GM18868 (cell line): Measurements from ENCODE around the gene BMPR1A.
"Not testable (repeated sequence)": the region's sequence is repeated elsewhere in the genome, so short reads cannot be mapped to it uniquely, and the experiment has no call there.

Experiments used
- ATAC-seq: cut with Tn5 transposase; IDR thresholded peaks from one replicate; pipeline ENCODE4 v1.9.1; 2021; ENCODE audit warnings: mild to moderate bottlenecking, moderate library complexity; ENCODE audit not compliant: unreplicated experiment

Gene BMPR1A

DNA sequence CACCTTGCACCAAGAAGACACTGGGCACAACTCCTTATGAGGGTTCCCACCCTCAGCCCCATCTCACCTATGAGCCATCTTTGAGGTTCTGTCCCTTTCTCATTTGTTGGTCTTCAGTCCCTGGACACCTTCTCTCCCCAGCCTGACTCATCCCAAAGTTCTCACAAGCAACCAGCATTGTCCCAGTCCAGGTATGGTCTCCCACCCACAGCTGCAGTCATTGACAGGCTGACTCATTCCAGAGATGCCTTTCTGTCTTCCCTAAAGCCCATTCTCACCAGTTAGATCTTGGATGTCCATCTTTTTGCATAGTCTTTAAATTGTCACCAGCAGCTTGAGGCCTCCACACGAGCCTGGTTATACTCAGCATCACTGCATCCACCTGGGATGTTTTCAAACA is 26.7 kb upstream of the BMPR1A start:
- no peak for ATAC-seq

GRCh38 chr10:86730227-86730626 is 26.2 kb upstream of the BMPR1A start:
- ATAC-seq: no peak

DNA sequence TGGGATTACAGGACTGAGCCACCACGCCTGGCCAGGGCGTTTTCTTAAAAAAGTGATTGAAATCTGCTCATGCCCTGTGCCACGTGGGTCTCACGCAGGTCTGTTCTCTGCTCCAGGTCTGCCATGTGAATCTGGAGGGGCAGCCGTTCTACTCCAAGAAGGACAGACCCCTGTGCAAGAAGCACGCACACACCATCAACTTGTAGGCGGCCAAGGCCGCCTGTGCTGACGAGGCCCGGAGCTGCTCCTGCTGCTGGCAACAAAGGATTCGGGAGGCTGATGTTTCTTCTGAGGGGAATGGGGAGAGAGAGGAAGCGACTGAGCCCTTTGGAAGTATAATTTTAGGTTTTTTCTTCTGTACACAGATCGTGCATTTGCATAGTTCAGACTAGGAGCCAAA is 23.6 kb upstream of the BMPR1A start:
- ATAC-seq: no peak

- ATAC-seq: no peak
Measured at GRCh38 chr10:86733260-86733671, 23.2 kb upstream of the BMPR1A start.

DNA sequence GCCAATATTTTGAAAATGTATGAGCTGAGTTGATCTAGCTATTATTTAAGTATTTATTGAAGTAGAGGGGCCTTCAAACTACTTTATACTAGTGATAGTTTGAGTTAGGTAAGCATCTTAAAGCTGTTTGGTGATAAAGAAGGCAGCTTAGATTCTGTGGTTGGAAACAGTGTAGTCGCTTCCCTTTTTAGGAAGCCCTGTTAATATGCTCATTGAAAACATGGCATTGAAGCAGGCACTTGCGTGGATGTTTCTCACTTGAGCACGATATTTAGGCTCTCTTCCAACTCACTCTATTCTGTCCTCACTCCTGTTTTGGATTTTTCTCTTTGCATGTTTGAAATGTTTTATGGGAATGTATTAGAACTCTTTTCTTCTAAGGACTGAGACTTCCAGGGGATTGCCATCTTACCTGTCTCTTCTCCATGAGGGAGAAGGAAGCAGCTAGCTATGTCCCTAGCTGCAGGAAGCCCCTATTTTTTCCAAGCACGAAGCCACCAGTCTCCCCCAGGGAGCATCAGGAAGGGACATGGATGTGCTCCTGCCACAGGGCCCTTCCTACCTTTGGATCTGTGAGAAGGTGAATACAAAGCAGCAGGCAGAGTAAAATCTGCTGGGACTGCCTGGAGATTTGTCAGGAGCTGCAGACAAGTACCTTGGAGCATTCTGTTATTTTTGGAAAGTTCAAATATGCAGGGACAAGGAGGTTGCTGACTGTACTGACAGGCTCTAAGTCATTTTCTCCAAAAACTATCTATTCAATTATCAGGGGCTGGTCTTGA is 22.0 kb upstream of the BMPR1A start:
- ATAC-seq: peak; percentile 76

DNA sequence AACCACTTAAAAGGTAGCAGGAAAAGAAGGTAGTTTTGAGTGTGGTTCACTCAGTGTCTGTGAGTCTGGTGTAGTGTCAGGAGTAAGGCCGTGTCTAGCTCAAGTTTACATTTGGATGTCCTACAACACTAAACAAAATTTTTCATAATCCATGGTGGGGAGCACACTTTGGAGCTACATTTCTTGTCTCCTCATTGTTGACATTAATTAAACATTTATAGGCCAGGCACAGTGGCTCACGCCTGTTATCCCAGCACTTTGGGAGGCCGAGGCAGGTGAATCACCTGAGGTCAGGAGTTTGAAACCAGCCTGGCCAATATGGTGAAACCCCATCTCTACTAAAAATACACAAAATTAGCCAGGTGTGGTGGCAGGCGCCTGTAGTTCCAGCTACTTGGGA is 21.1 kb upstream of the BMPR1A start:
- ATAC-seq: not testable (repeated sequence)

GRCh38 chr10:86742230-86742629 is 14.2 kb upstream of the BMPR1A start:
- no peak for ATAC-seq

DNA sequence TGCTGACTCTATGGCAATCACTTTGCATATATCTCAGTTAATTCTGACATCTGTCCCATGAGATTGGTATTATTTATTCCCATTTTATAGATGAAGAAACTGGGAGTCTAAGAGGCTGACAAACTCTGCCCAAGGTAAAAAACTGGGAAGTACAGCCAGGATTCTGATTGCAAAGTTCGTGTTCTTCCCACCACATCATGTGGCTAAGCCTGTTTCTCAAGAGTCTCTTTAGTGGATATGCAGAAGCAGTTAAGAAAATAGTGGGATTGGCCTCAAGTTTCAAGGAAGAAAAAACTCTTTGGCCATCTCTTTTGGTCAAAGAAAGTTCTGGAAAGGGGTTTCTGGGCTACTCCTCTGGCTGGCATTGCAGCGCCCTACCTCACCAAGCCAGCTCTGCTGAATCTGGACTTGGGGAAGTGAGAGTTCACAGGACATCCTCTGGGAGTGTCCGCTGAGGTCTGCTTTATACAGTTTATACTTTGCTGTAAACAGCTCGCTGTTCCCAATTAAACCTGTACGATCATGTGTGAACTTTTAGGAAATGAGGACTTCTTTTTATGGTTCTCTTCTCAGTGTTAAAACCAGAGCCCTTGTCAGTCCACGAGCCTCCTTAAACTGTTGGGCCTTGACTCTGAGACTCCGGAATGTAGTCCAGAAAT is 12.2 kb upstream of the BMPR1A start:
- no peak for ATAC-seq

GRCh38 chr10:86747796-86748581 is 8.4 kb upstream of the BMPR1A start:
- no peak for ATAC-seq

GRCh38 chr10:86749854-86750253 is 6.6 kb upstream of the BMPR1A start:
- ATAC-seq: no peak

DNA sequence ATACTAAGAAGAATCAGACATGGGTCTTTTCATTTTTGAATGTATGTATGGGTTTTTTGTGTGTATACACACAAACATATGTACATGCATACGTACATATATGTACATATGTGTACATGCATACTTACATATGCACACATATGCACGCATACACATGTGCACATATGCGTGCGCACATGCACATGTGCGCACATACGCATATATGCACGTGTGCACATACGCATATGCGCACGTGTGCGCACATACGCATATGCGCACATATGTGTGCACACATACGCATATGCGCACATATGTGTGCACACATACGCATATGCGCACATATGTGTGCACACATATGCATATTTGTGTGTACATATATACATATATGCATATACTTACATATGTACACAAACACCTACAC is 4.9 kb upstream of the BMPR1A start:
- ATAC-seq: no peak

- no peak for ATAC-seq
Measured at GRCh38 chr10:86752311-86752710, 4.1 kb upstream of the BMPR1A start.

DNA sequence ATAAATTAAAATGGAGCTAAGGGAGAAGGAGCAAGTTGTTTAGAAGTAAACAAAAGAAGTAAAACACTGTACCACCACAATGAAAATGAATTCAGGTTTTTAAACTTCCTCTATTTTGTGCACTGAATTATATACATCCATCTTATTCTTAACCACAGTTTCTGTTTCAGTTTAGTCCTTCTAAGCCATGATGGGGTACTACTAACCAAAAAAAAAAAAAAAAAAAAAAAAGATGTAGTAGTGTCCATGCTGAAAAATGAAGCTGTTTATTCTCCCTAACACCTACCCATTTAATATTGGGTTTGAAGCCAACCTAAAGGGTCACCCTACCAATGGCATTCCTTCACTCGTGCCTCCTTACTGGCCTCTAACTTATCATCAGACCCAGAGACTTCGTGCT is 3.4 kb upstream of the BMPR1A start:
- peak; percentile 24 for ATAC-seq

DNA sequence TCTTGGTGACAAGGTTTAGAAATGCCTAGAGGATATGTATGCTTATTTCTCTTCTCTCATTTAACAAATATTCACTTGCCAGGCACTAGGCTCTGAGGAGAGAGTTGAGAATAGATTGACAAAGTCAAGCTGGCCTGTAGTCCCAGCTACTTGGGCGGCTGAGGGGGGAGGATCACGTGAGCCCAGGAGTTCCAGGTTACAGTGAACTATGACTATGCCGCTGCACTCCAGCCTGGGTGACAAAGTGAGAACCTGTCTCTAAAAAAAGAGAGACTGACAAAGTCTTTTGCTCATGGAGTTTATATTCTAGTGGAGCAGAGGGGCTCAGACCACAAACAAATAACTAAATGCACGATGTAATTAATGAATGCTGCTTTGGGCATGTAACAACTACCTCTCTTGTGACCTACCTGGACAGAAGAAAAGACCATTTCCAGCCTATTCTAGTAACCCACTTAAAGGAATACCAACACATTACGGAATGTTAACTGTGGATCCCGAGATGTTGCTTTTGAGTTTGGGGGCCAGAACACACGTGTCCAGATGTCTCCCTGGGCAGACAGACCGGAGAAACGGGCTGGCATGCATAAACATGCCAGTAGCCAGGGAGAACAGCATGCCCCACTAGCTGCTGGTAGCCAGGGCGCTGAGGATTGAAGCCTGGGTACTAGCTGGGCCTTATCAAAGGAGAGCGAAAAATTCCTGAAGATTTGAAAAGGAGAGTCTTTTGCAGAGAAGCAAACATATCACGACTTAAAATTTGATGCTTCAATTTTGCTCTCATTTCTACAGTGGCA is 2.6 kb upstream of the BMPR1A start:
- ATAC-seq: no peak

GRCh38 chr10:86755454-86755739 is 1.0 kb upstream of the BMPR1A start:
- no peak for ATAC-seq

GRCh38 chr10:86755740-86756510 is 494 bp upstream of the BMPR1A start:
- ATAC-seq: peak; percentile 82

DNA sequence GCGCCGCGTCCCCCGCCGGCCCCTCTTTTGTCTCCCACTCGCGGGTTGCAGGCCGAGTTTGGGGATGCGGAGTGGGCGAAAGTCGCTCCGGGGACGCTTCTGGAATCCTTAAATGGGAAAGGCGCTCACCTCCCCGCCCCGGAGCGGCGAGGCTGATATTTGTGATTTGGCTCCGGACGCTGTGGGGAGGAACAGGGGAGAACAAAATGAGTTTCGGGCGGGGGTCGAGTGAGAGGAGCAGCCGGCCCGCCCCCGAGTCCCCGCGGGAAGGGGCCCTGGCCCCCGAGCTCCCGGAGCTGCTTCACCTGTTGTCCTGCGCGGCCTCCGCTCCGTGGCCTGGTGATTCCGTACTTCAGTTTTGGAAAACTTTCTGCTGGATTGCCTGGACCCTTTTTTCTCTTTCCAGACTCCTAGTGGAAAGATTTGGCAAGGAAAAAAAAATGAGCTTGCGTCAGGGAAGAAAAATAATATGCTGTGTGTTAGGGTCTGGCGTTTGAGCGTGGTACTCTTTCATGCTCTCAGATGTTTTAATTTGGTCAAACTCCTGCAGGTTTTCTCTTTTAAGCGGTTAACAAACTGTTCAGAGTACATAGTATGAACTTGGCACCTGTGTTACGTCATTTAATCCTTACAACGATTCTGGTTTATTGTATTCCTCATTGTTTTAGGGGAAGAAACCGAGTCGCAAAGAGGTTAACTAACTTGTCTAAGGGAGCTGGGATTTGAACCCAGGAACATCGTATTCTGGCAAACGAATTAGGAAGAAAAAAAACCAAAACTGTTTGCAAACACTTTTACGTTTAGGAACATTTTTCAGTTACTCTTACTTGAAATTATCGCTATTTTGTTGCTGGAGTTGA is 924 bp downstream of the BMPR1A start:
- ATAC-seq: peak; percentile 4

- ATAC-seq: no peak
Measured at GRCh38 chr10:86758189-86759072, 2.0 kb downstream of the BMPR1A start.
